GM19455 (cell line): ENCODE data around the gene DARS1.
A peak's percentile ranks its signal among the peaks of the same experiment; 100 is the strongest.

Experiments used
- ATAC-seq: cut with Tn5 transposase; IDR thresholded peaks from one replicate; pipeline ENCODE4 v1.9.1; 2021; ENCODE audit not compliant: unreplicated experiment

DARS1 gene

DNA sequence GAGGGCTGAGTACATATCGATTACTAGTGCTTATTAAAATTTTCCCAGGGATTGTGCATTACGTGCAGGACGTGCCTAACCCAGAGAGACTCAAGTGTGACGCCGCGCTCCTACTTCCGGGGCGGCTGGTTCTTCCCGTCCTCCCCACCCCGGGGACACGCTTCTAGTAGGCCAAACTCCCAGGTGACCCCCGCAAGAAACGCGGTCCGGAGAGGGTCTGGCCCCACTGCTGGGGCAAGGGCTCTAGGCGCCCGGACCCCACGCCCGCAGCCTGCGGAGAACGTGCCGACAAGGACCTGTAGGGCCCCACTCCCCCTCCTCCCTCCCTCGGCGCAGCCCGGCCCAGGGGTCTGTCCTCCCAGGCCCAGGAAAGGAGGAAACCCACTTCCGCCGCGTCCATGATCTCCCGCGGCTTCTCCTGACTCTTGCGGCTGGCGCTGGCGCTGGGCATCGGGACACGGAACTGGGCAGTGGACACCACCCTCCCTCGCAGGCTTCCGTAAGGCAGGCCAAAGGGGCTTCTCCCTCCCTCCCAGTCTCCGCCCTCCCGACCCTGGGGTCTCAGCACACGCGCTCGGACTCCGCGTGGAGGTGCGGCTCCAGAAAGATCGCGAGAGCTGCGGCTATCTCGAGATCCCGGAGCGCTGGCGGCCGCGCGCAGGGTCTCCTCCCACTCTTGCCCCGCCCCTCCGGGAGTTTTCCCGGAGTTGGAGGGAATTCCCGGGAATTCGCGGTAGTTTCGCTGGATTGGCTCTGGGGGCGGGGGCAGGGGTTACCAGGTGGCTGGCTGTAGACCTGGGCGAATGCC, at the start of gene DARS1:
TSS of gene DARS1 (minus strand) at position 609 of the 808 bp plus-strand sequence. CDS start at position 451, 158 bp downstream.
- ATAC-seq: peak; percentile 90

DNA sequence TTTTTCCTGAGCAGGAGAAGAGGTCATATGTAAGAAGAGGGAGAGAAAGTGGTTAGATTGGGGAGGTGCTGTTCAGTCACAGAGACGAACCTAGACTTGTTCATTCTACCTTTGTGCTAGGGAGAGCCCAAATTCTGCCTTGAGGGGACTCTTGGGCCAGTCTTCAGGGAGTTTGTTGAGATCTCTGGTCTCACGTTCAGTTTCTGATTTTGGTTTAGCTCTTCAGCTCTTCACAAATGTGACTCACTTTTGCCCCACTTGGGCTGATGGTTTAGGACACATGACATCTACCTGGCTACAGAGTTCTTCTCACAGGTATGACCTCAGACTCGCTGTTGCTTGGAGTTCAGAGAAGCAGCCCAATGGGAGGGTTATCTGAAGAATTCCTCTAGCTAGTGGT, 49.2 kb upstream of the DARS1 start:
- ATAC-seq: no peak

DNA sequence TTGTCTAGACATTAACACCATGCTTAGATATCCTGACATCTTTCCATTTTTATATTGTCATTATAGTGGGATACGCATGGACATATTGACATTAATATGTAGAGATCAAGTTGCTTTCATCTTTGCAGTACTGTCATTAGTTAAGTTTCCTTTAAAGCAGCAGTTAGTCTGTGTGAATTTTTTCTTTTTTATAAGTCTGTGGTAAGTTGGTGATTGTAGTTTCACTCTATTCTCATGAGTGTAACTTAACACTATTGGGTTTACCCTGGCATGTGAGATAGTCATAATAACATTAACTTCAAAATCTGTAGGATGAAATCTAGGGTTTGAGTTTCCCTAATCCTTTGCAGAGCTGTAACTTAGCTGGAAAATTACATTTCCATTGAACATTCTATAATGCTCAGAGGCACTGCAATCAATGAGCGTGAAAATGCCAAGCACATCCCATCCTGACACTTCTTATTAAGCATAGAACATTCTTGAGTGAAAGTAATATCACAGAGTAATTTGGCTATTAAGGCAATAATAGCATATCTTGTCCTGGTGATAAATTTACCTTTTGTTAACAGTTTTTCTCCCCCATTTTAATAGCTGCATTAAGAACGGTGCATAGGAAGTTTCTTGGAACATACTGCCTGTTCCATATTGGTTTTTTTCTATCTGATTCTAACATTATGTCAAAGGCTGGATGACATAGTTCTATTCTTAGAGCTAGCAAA, 47.5 kb upstream of the DARS1 start:
- no peak for ATAC-seq

DNA sequence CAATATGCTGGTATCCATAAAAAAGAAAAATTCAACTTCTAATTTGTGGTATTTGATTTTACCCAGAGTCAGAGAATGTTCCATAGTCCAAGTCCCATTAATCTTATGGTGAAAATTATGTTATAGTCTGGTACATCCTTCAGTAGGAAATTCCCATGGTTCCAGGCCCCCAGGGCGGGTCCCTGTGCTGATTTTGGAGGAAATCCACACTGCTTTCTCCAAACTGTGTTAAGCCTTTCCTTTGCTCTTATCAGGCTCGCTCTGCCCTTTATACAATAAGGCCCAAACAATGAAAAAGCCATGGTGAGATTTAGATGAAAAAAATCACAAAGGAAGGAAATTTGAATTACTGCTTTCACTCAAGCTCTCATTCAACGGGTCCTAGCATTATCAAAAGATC, 46.8 kb upstream of the DARS1 start:
- no peak for ATAC-seq

DNA sequence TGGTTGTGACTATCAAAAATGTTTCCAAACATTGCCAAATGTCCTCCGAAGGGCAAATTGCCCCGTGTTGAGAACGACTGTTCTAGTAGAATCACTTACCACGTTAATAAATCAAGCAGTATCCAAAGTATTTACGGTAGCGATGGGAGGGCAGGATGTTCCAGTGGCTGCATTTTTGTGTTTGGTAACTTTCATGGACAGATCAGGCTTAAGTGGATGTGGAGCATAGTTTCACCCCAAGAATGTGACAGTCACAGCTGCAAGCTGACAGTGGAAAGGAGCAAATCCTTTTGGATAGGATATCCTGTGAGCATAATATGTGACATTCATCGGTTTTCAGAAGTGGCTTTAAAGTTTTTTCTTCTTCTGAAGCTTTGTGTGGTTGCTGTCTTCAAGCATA, 46.3 kb upstream of the DARS1 start:
- no peak for ATAC-seq

DNA sequence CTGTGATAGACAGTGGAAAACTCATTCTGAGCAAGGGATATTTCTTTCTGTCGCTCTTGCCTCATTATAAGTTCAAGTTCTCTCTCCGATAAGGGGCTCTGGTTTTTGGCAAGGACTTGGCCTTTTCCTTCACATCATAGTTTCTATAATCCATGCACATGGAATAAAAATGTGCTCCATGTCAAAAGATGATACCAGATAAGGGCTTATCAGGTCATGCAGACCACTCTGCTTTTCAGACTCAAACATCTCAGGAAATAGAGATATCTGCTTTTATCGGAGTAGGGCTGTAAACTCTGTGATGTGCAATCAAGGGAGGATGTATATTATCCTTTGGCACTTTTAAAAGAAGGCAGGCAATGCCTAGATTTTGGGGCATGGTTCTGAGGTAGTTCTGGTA, 45.0 kb upstream of the DARS1 start:
- no peak for ATAC-seq

DNA sequence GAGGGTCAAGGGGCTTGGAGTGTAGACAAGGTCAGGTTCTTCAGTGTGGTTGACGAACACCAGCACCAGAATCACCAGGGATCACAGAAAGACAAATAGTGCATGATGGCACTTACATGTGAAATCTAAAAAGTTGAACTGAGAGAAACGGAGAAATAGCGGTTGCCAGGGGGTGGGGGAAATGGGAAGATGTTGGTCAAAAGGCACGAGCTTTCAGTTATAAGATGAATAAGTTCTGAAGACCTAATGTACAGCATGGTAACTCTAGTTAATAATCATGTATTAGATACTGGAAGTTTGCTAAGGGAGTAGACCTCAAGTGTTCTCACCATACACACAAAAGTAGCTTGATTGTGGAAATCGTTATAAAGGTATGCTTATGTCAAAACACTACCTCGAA, 43.7 kb upstream of the DARS1 start:
- peak; percentile 87 for ATAC-seq

DNA sequence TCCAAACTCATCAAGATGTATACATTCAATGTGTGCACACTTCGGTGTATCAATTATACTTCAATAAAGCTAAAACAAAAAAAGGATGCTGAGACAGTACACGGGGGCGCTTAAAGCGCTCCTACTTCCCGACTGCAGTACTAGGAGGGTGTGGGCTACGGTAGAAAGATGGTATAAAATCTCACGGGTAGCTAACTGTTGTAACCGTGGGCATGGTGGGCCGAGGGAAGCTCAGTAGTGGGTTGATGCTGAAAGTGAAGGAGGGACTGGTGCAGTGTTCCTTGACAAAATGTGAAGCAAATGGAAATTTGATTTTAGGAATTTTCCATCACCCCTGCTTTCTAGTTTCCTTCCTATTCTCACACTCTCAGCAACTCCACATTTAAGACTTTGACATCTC, 42.6 kb upstream of the DARS1 start:
- ATAC-seq: no peak

DNA sequence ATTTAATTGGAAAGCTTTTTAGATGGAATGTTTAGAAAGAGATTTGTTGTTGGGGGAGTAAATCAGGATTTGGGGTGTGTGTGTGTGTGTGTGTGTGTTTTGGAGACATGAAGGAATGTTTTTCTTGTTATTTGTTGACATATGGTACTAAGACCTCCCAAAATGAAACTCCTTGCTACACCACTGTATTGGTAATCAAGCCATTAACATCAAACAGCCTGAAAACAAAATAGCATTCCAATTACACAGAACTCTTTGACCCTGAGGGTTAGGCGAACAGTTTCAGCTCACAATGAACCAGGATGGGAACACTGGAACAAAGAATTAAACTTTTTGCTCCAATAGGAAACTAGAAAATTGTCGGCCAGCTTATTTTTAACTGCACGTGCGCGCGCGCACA, 41.7 kb upstream of the DARS1 start:
- no peak for ATAC-seq

DNA sequence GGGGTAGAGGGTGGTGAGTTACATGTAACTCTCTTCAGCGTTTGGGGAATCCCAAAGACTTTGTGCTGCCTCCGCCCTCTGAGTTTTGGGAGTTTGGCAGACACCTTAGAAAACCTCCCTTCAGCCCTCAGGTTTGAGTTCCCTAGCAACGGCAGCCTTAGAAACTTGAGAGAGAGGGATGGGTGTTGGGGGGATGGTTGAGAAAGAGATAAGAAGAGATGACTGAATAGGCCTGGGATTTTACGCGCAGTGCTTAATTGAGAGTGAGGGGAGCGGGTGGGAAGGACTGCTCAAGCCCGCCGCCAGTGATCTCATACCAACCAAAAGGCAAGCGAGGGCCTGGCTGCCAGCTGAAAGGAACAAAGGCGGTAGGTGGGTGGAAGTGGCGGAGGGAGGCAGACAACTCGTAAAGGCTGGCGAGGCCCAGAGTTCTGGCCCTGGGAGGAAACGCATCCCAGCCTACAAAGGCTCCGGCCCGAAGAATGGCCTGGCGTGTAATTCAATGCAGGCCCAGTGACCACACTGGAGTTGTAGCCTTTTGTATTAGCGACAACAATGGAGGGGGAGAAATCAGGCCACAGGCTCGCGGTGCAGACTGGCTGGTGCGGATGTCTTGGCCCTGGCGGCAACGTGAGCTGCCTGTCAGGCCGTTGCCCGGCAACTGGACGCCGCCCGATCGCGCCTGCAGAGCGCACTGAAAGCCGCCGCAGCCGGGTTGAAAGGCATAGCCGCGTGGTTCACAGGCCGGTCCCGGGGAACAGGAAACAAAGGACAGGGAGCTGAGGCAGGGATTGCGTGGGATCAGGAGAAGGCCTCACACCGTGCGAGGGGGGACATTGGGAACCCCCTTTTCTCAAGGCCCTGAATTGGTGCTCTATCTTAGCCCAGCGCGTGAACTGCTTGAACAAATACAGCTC, 39.9 kb upstream of the DARS1 start:
- no peak for ATAC-seq

DNA sequence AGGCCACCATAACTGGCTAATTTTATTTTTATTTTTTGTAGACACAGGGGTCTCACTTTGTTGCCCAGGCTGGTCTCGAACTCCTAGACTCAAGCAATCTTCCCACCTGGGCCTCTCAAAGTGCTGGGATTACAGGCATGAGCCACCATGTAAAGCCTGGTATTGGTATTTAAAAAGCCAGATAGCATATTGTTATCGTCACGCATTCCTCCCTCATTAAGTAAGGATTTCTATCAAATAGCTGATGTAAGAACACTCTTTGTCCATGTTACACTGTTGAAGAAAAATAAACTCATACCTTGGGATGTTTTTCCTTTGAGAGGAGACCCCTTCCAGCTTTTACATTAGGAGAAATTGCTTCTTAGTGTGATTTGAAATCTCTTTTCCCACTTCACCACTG, 39.2 kb upstream of the DARS1 start:
- no peak for ATAC-seq

DNA sequence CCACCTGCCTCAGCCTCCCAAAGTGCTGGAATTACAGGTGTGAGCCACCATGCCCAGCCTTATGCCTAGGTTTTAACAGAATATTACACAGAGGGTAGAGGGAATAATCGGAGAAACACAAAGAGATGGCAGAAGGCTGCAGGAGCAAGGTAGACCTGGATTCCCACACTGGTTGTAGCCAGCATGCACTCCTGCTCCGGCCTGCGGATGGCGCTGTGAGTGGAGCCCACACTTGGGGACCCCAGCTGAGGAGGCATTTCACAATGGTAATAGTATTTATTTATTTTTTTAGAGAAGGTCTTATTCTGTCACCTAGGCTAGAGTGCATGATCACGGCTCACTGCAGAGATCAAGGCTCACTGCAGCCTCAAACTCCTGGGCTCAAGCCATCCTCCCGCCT, 38.8 kb upstream of the DARS1 start:
- ATAC-seq: no peak

DNA sequence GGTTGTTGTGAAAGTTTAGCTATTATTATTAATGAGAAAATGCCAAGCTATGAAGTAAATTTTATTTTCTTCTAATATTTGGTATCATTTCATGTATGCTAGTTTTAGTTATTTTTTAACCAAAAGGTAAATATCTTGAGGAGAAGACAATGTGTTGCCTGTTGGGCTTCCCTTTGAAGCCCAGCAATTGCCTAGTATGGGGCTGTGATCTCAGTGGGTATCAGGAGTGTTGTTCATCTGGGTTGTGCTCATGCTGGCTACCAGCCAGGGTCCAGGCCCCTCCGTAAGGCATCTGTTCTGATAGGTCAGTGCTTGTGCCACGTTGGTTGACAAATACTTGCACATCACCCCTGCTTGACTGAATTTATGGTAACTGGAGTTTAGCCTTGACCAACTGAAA, 38.0 kb upstream of the DARS1 start:
- no peak for ATAC-seq

DNA sequence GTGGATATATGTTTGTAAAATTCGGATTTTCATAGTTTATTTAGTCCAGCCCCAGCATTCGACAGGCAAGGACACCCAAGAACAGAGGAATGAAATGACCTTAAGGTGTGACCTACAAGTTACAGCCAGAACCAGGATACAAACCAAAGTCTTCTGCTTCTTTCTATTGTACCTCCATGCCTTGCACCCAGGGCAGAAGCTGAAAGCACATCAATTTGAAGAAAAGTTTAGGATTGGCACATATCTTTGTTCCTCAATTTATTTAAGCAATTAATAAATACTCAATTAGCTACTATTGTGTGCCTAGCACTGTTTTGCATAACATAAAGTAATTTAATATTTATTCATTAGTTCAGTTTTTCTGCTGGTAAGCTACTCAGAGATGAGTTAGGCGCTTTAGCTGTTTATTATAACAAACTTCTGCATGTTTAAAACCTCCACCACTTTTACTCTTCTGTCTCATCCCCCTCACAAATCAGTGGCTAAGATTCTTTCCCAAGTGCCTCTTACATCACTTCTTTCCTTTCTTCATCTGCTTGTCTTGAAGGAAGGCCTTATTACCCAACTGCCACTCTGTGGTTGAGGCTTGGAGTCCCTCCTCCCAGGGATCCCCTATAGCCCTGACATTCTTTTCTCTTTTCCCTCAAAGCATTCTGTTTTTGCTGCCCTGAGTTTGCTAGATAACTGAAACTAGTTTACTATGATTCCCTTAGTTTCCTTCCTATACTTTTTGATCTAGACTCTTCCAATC, 37.1 kb upstream of the DARS1 start:
- no peak for ATAC-seq

DNA sequence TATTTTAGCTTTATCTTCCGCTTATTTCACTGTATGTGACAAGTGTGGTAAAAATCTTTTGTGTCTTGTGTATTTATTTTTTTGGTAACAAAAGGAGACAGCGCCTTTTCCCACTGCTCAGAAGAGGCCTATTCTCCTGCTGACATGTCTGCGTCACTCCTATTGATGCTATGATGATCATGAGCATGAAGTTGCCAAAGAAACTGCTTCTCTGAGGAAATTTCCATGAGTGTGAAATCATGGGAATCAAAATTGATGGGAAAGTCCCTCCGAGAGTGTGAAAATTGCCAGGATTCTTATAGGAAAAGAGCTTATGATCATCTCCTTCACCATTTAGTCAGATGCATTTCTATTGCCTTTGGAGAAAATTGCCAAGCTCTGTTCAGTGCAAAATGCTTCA, 36.5 kb upstream of the DARS1 start:
- ATAC-seq: no peak

DNA sequence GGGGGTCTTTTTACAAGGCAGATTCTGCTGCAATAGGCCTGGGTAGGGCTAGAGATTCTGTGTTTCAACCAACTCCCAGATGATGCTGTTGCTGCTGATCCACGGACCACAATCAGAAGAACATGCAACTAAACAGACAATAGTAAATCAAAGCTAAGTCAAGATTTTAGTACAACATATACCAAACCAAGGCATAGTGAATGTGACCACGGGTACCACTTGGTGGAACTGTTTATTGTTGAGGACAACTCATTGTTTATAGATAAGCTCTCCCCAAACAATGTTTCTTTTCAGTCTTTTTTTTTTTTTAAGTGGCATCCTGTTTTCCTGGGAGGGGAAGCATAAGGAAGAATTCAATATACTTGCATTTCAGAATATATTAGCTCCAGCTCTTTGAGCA, 36.0 kb upstream of the DARS1 start:
- no peak for ATAC-seq

DNA sequence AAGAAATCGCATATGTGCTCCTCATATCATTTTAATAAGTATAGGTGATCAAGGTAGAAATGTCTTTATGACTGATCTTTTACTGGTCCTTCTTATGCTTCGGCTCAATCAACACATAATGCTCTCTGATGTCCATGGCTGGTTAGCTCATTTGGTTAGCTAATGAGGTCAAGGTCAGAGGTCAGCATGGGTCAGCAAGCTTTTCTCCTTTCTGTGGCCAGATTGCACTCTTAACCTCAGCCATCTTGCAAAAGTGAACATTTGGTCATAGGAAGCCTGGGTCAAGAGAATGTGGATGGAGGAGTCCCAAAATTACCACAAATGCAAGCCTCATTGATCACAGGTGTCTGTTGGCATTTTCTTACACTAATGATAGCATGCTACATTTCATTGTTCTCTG, 35.4 kb upstream of the DARS1 start:
- no peak for ATAC-seq

DNA sequence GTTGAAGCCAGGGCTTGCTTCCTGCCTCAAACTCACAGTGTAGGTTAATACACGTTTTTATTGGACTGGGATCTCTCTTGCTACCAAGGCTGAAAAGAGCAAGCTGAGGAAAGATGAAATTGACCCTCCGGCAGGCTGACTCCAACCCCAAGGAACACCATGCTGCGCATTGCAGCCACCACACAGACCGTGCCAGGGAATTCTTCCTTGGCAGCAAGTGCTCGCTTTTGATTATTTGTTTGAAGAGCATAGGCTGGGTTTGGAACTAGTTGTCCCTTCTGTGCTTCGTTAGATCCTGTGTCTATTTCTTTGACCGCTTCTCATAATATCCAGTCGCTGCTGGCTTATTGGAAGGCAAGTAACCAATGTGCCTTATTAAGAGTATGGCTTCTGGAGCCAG, 34.4 kb upstream of the DARS1 start:
- no peak for ATAC-seq

DNA sequence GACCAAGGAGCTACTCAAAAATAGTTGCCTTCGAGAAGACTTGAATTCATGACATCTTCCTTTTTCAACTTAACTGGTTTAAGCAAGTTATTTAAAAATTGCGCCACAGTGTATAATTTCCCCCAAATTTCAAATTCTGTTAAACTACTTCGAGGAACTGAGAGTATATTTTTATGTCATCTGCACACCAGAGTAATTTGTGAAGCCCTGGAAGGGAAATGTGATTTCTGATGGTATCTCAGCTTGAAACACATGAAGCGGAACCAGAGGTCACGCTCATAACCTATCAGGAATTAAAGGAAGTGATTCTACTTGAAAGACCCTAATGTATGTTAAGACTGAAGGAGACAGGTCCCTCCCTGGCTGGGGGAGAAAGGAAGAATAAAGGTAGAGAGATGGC, 33.9 kb upstream of the DARS1 start:
- ATAC-seq: no peak

DNA sequence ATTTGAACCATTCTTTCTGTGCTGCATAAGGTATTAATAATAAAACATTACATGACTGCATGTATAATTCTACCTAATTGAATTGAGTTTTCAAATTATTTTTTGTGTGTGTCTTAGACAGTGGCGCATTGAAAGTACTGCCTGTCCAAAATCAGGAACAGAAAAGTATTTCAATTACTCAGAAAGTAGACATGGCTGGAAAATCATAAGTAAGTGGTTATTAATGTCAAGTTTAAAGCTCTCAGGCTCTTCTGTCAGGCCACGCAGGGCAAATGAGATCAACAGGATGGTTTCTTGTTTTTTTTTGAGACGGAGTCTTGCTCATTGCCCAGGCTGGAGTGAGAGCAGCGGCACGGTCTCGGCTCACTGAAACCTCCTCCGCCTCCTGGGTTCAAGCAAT, 32.4 kb upstream of the DARS1 start:
- ATAC-seq: no peak

DNA sequence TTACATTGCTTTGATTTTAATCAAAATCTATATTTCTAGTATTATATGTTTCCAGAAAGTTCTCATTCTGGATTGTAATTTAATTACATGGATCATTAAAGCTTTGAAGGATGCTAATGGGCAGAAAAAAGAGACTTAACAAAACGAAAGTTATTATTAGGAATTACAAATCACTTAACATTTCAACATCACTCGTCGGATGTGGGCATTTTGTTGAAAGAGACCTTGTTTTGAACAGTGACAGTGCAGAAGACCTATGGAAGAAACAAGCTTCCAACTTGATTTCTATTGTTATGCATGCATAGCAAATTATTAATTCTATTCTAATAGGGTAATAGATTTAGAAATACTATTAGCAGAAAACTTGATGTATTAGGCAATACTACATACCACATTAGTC, 31.4 kb upstream of the DARS1 start:
- no peak for ATAC-seq
